HG03558 (cell line): ENCODE results near the gene ALG8.

Source experiments
- ATAC-seq: cut with Tn5 transposase; IDR thresholded peaks from one replicate; pipeline ENCODE4 v1.9.1; 2021; ENCODE audit warnings: moderate number of reproducible peaks; ENCODE audit not compliant: unreplicated experiment; ENCODE audit errors: extremely low read depth

ALG8 gene

DNA sequence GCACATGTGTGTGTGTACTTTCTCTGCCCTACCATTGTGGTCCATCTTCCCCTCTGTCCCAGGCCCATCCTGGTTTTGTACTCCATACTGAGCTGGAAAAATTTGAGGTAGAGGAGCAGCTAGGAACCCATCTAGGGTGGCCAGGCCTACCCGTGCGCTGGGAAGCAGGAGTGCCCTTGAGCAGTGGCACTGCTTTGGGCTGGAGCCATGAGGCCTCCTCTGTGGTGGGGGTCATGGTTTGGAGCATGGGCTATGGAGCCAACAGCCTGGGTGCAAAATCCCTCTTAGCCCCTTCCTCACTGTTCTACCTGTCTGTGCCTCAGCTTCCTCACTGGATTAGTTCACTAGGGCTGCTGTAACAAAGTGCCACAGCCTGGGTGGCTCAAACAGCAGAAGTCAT, 21.9 kb upstream of the ALG8 start:
- ATAC-seq: no peak

DNA sequence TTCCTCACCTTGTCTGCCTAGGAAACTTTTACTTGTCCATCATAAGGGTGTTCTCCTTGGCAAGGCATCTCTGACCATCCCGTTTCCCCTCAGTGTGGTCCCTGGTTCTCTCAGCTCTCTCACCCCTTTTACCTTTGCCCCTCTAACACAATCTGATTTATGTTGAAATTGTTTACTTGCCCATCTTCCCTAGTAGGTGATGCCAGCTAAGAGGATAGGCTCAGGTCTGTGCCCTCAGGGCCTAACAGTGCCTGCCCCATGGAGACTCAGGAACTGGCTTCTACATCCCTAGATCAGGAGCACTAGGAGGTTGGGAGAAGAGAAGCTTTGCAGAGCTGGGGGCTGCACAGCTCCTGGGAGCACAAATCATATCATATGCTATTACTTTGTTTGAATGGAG, 21.1 kb upstream of the ALG8 start:
- no peak for ATAC-seq

DNA sequence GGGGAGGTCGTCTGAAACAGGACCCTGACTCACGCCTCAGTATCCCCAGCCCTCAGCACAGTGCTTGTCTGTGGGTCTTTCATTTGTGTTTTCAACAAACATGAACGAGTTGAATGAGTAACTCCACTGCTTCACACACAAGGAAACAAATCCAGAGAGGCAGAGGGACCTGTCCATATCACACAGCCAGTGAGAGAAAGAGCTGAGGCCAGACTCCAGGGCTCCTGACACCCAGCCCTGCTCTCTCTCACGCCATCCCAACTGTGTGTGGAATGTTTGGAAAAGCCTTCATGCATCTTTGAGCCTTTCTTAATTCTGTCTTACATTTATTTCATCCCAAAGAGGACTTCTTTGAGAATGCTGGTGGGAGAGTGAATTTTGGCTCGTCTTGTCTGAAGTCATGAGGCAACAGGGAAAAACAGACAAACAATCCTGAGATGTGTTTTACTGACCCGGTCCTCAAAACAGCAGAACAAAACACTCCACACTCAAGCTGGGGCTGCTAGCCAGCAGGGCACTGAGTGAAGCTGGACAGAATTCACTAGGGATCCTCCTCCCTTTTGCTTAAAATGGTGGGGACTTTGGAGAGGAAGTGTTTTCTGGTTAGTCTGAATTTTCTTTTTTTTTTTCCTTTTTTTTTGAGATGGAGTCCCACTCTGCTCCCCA, 19.7 kb upstream of the ALG8 start:
- no peak for ATAC-seq

DNA sequence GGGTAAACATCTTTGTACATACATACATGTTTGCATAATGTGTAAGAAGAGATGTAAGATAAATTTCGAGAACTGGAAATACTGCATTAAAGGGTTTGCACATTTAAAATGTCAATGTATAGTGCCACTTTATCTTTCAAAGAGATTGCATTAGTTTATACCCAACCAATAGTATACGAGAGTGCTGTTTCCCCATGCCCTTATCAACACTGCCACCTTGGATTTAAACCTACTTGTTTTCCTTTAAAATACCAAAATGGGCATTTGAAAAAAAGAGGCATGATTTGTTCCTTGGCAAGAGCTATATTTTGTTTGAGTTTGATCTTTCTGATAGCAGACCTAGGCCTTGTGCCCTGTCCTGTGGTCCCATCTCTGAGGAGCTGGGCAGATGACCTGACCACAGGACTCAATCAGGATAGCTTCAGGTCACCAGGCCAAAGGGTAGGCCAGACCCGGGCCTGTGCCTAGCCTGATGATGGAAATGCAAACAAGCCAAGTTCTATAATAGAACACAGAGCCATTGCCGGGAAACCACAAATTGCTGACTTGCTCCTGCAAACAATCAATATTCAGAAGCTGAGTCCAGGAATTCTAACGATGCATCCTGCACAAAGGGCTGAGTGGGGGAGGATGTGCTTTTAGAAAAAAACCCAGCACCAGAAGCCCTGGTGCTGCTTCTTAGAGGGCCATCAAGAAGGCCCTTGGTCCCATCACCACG, 16.9 kb upstream of the ALG8 start:
- ATAC-seq: no peak

DNA sequence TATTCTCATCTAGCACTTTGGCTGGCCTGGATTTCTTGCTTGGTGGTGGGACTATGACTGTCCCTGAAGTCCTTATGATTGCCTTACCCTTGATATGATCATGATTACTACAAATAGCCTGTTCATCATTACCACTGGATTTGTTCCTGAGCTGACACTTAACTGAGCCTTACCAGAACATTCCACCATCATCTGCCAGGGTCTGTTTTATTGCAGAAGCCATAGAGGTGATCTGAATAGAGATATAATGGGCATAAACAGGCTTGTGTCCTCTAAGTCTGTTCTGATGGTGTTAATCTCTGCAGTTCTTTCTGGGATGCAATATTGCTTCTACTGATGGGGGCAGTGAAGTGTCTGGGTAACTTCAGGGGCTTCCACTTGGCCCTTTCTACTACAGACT, 12.4 kb upstream of the ALG8 start:
- ATAC-seq: no peak

DNA sequence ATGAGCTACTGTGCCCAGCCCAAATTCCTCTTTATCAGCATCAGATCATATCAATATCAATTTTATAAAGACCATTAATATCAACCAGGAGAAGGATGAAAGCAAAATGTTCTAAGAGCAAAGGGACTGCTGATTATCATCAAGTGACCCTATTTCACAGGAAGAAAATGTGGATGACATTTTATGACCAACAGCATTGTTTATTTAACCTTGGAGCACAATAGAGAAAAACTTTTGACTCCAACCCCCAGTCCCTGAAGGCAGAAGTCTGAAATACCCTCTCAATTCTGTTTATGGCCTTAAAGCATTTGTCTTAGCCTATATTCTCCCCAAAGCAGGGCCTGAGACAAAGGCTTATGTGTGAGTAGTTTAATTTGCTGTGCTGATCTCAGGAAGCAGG, 11.3 kb upstream of the ALG8 start:
- ATAC-seq: no peak

DNA sequence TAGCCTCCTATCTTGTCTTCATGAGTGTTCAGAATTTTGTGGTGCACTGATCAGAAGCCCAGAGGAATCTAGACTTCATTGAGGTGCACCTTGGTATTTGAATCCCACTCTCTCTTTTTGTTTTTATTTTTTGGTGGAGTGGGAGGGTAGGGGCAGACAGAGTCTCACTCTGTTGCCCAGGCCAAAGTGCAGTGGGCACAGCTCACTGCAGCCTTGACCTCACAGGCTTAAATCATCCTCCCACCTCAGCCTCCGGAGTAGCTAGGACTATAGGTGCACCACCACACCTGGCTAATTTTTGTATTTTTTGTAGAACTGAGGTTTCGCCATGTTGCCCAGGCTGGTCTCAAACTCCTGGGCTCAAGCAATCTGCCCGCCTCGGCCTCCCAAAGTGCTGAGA, 10.9 kb upstream of the ALG8 start:
- ATAC-seq: no peak

DNA sequence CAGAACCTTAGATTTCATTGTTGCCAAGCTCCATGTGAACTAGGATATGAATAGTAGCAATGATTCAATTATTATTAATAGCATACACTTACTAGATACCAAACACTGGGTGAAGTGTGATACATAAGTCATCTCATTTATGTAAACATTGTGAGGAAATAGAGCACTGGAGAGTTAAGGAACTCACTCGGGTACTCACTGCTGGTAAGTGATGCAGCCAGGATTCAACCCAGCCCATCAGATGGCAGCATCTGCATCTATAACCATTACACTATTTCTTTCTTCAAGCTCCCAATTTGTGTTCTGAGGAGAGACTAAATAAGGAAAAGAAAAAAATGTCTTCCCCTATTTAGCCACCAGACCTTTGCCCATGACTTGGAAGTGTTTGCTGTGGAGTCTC, 10.2 kb upstream of the ALG8 start:
- no peak for ATAC-seq

DNA sequence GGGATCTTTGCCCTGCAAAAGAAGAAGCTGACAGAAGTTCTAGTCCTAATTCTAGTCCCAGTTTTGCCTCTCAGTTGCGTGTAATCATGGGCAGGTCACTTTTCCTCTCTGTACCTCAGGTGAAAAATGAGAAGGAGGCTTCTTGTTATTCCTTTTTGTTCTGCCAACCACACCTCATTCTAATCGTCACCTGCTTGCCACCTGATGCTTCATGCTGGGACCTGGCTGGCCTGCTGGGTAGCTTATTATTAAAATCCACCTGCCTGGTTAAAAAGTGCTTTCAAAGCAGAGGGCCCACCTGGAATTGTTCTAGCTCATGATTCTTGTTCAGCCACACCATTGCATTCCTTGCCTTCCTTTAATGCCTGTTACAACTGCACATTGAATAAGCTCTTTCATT, 8.4 kb upstream of the ALG8 start:
- no peak for ATAC-seq

DNA sequence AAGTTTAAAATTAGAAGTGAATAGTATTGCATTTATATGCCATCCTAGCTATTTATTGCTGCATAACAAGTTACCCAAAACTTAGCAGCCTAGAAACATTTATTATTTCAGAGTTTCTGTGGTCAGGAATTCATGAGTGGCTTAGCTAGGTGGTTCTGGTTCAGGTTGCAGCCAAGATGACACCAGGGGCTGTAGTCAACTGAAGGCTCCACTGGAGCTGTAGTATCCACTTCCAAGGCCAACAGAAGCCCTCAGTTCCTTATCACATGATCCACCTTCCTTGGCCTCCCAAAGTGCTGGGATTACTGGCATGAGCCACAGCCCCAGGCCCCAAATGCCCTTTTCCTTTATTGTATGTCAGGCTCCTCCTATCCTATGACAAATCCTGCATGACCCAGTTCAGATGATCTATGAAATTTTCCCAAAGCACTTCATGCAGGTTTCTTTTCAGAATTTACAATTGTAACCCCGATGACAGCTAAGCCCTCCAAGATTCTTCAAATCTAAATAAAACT, 6.1 kb upstream of the ALG8 start:
- no peak for ATAC-seq

DNA sequence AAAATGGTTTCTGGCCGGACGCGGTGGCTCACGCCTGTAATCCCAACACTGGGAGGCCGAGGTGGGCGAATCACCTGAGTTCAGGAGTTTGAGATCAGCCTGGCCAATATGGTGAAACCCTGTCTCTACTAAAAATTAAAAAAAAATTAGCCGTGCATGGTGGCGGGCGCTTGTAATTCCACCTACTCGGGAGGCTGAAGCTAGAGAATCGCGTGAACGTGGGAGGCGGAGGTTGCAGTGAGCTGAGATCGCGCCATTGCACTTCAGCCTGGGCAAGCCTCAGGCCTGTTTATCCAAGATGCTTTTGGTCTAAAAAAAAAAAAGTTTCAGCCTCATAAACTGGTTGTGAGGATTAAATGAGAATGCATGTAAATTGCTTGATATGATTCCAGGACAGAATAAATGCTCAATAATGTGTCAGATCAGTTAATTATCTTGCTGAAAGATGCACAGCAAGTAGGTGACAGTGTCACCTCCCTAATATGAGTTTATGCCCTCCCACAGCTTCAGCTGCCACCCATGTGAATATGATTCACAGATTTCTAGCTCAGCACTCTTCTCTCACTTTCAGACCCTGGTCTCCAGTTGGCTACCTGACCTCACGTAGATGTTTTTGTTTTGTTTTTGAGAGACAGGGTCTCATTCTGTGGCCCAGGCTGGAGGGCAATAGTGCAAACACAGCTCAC, 1.1 kb upstream of the ALG8 start:
- no peak for ATAC-seq

DNA sequence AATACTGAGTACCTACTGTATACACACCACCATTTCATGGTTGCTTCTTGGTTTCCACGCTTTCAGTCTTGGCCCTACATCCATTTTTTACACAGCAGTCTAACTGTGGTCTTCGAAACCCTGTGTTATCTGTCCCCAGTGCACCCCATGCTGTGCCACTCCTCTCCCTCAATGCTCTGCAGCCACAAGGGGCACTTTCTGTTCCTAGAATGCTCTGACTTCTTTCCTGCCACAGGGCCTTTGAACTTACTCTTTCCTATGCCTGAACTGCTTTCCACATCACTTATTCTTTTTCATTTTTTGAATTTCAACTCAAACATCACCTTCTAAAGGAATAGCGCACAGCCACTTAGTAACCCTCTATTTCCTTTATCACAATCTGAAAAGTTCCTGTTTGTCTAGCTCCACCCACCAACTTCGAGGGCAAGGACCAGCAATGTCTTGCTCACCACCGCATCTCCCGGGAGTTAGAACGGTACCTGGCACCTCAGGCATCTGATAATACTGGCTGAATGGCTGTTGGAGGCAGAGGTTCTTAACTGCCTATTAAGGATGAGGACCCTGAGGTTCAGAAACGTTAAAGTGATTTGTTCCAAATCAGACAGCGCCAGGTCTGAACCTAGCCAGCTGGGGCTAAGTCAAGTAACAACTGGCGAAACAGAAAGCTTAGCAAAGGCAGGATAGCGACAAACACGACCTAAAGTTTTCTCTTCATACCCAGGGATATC, 568 bp downstream of the ALG8 start:
- no peak for ATAC-seq

DNA sequence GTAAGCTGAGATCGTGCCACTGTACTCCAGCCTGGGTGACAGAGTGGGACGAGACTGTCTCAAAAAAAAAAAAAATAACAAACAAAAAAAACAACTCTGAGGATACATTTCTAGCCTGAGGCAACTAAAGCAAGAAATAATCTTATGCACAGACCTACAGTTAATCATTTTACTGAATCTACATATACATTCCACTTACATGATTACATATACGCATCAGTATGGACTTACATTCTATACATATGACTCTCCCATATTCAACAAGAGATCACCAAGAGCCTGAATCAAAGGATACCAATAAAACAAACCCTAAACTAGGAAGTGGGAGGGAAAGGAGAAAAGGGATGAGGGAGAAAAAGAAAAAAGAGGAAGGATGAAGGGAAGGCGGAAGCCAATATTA, 1.1 kb downstream of the ALG8 start:
- ATAC-seq: no peak

DNA sequence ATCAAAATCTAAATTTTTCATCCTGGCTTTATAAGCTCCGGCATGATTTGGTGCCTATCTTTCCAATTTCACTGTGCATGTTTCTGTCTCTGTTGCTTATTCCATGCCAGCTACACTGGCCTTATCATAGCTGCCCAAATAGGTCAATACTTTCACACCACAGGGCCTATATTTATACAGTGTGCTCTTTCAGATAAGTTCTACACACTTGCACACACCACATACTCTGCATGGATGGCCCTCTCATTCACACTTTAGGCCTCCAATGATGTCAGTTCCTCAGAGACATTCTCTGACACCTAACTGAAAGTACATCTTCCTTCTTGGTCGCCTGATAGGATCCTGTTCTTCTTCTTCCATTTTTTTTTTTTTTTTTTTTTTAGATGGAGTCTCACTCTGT, 7.0 kb downstream of the ALG8 start:
- ATAC-seq: no peak

DNA sequence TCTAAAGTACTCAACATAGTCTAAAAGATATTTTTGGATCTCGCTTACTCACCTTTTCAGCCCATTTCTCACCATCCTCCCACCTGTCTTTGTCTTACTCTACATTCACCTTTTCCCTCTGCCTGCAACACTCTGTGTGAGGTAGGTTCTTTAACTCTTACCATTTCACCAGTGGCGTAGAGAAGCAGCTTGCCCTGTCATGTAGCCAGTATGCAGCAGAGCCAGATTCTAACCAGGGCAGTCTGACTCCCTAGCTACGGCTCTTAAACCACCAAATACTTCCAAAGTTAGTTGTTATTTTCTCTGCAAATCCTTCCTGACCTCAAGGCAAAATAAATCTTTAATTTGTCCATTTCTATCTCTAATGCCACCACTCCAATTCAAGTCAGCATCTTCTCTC, 7.5 kb downstream of the ALG8 start:
- ATAC-seq: no peak

DNA sequence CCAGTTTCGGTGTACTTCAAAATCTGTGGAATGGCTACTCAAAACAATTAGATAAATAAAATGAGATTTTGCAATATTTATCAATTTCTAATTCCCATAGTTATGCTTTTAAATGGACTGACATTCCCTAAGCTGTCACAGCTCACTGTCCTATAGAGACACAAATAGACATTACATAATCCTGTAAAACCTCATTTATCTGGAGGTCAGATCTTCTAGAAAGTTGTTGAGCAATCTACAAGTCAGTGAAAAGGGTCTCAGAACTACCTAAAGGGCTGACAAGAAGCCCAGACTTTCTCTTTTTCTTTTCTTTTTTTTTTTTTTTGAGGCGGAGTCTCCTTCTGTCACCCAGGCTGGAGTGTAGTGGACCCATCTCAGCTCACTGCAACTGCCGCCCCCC, 12.0 kb downstream of the ALG8 start:
- no peak for ATAC-seq

DNA sequence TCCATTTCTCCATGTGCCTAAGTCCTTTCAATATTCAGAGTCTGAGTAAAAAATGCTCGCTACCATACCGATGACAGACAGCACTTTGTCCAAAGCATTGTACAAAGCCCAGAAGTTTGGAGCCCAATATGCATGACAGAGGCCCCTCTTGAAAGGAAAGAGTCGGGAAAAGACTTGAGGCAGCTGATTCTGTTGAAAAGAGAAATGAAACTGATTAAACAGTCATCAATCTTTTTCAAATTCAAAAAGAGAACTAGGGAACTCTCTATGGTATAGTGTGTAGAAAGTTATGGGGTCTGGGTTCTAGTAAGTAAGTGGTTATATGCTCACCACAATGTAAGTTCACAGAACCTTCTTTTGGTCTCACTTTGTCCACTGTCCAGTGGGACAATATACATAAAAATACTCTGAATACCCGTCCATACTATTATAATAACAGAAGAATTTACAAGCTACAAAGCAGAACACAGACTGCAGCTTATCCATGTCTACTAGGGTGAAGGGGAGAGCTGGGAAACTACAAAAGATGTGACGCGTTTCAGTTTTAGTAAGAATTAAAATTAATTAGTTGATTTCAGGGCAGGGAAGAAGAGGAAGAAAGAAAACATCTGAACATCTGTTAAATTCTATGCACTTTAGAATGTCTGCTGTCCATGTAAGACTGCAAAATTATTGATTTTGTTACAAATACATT, 26.7 kb downstream of the ALG8 start:
- ATAC-seq: no peak

DNA sequence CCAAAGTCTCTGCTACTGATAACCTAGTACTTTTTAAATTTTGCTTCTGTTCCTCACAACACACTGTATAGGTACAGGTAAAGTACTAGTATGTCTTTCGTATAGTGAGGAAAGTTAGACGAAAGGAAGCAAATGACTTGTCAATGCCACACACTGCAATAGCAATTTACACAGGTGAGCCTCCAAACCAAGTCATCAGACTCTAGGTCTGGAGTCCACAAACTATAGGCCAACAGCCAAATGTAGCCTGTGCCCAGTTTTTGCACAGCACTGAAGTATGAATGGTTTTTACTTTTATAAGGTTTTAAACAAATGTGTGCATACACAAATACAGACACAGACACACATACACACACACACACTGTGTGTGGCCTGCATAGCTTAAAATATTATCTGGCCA, 28.1 kb downstream of the ALG8 start:
- ATAC-seq: no peak

DNA sequence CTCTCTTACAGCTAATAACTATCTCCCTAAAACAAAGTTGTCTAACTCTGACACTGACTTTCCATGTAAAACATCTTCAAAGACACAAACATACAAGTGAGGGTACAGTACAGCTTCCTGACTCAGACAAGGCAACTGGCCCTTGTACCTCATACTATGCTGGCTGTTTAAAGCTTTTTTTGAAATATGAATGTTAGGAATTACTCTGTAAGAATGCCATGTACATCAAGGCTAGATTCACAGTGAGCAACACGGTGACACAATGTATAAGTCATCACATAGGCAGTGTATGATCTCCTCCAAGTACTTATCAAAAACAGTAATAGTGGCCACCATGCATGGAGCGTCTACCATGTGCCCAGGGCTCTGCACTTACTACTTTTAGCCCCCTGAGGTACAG, 28.6 kb downstream of the ALG8 start:
- no peak for ATAC-seq

DNA sequence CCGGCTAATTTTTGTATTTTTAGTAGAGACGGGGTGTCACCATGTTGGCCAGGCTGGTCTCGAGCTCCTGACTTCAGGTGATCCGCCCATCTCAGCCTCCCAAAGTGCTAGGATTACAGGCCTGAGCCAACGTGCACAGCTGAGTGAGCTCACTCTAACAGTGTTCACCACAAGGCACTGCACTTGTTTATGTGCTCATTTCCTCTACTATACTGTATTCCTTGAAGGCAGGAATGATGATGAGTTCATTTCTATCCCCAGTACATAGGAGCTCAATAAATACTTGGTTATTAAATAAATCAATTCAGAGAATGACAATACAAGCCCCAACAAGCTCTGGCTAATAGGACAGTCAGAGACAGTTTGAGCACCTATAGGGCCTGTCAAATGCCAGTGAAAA, 29.1 kb downstream of the ALG8 start:
- no peak for ATAC-seq
